HCT116 (cell line): ENCODE data around the gene ELAC1. TPM values are rescaled to one million over a fixed set of nuclear protein-coding genes. Genes with fewer than 3 reads are reported as not detected.

Experiments used
- ATAC-seq: fragments of 200-7000 bp; cut with Tn5 transposase; 2 replicates; pipeline ENCODE4 v1.9.1; 2020; ENCODE audit warnings: mild to moderate bottlenecking, moderate library complexity
- BruUV-seq: library from RNA; stranded (reverse); fragments of 400-500 nt; replicated peaks from 2 replicates; lab custom pipeline; 2021; lab: Mats Ljungman, UMichigan
- CTCF ChIA-PET: fragments of 300-600 bp; sonication (Branson Sonifier 250); formaldehyde crosslinking; loops from one replicate; lab custom pipeline; 2021; ENCODE audit warnings: antibody characterized with exemption; lab: Charles Lee
- POLR2A ChIA-PET: fragments of 300-600, 350-600 bp; sonication (Branson Sonifier 250); formaldehyde crosslinking; loops from one replicate; lab custom pipeline; 2021; ENCODE audit warnings: antibody characterized with exemption; lab: Charles Lee
- RAD21 ChIA-PET, 2 experiments: fragments of 300-600 bp; sonication (Branson Sonifier 250); formaldehyde crosslinking; loops; one replicate each; lab custom pipeline; 2023; ENCODE audit warnings: low total read pairs in 2 of 2; ENCODE audit not compliant: uncharacterized antibody in 2 of 2, unreplicated experiment in 2 of 2, low non-redundant PET in 1 of 2; lab: Charles Lee
- DNase-seq: peaks from one replicate; pipeline ENCODE4 v3.0.0-alpha.2; 2010; ENCODE audit warnings: low read depth, low spot score
- H2AFZ ChIP-seq: fragments of 200-600 bp; shearing (Covaris generic), sonication (generic); 2 replicates; pipeline ENCODE4 v1.6.1; 2017; ENCODE audit warnings: low read depth, mixed run types, mixed read lengths, antibody characterized with exemption, low read length; ENCODE audit not compliant: poor library complexity, severe bottlenecking
- H3K27ac ChIP-seq: 2 replicates; pipeline ENCODE4 v1.5.1; 2012; ENCODE audit warnings: low read depth, low read length
- H3K27me3 ChIP-seq: fragments of 200-600 bp; sonication (generic); 2 replicates; pipeline ENCODE4 v1.6.1; 2016; ENCODE audit warnings: mixed run types, low read length, mixed read lengths; ENCODE audit not compliant: insufficient read depth
- H3K36me3 ChIP-seq, 2 experiments: fragments of 200-500 bp in 1 of 2; fragments of 200-600 bp in 1 of 2; sonication (Bioruptor generic) in 1 of 2; sonication (generic) in 1 of 2; 2 replicates each; pipeline versions ENCODE4 v1.5.1 to v1.6.1; 2014 to 2016; ENCODE audit warnings: low read length in 2 of 2, inconsistent platforms in 1 of 2, mixed read lengths in 1 of 2, mixed run types in 1 of 2; ENCODE audit not compliant: insufficient read depth in 2 of 2, control insufficient read depth in 1 of 2
- H3K4me1 ChIP-seq, 2 experiments: fragments of 200-600 bp in 1 of 2; sonication (generic) in 1 of 2; 2 replicates each; pipeline versions ENCODE4 v1.5.1 to v1.6.1; 2012 to 2017; ENCODE audit warnings: low read length in 2 of 2, inconsistent platforms in 1 of 2, mild to moderate bottlenecking in 1 of 2, mixed read lengths in 1 of 2, mixed run types in 1 of 2, moderate library complexity in 1 of 2; ENCODE audit not compliant: insufficient read depth in 2 of 2, control insufficient read depth in 1 of 2
- H3K4me2 ChIP-seq: fragments of 200-600 bp; sonication (generic); 2 replicates; pipeline ENCODE4 v1.6.1; 2017; ENCODE audit warnings: mixed run types, low read length, mixed read lengths
- H3K4me3 ChIP-seq, 2 experiments: fragments of 200-600 bp in 1 of 2; sonication (generic) in 1 of 2; replicated peaks in 1 of 2; 2 replicates each; pipeline ENCODE4 v1.5.1; 2011 to 2016; ENCODE audit warnings: low read length in 2 of 2, control low read depth in 1 of 2, low read depth in 1 of 2, mild to moderate bottlenecking in 1 of 2, mixed read lengths in 1 of 2, mixed run types in 1 of 2
- H3K79me2 ChIP-seq: fragments of 200-600 bp; sonication (generic); 2 replicates; pipeline ENCODE4 v1.6.1; 2017; ENCODE audit warnings: mild to moderate bottlenecking, mixed run types, low read length, moderate library complexity, mixed read lengths; ENCODE audit not compliant: insufficient read depth
- H3K9ac ChIP-seq: fragments of 200-600 bp; sonication (generic); 2 replicates; pipeline ENCODE4 v1.6.1; 2016; ENCODE audit warnings: low read length, mixed read lengths
- H3K9me2 ChIP-seq: fragments of 200-600 bp; sonication (generic), shearing (Covaris generic); 2 replicates; pipeline ENCODE4 v1.6.1; 2017; ENCODE audit warnings: mixed run types, mild to moderate bottlenecking, moderate library complexity; ENCODE audit not compliant: insufficient read depth
- H3K9me3 ChIP-seq, 2 experiments: fragments of 200-500 bp in 1 of 2; fragments of 200-600 bp in 1 of 2; sonication (Bioruptor generic) in 1 of 2; sonication (generic) in 1 of 2; 2 replicates each; pipeline ENCODE4 v1.6.1; 2014 to 2017; ENCODE audit warnings: low read length in 2 of 2, mixed read lengths in 2 of 2, inconsistent platforms in 1 of 2, low read depth in 1 of 2, mild to moderate bottlenecking in 1 of 2, mixed run types in 1 of 2, moderate library complexity in 1 of 2; ENCODE audit not compliant: control insufficient read depth in 1 of 2, insufficient read depth in 1 of 2
- H4K20me1 ChIP-seq: fragments of 200-600 bp; sonication (generic), shearing (Covaris generic); 2 replicates; pipeline ENCODE4 v1.6.1; 2017; ENCODE audit warnings: mixed run types, mild to moderate bottlenecking, moderate library complexity; ENCODE audit not compliant: insufficient read depth
- CBX3 ChIP-seq: IDR thresholded peaks from 2 replicates; pipeline ENCODE4 v1.6.1; 2012; ENCODE audit warnings: low read depth
- CEBPB ChIP-seq: IDR thresholded peaks from 2 replicates; pipeline ENCODE4 v1.6.1; 2012; ENCODE audit warnings: low read depth
- CTCF ChIP-seq, 3 experiments: fragments of 200-600 bp in 1 of 3; sonication (generic) in 1 of 3; IDR thresholded peaks in 2 of 3; conservative IDR thresholded peaks in 1 of 3; 2 replicates each; pipeline ENCODE4 v1.5.1; 2012 to 2017; ENCODE audit warnings: low read depth in 2 of 3, low read length in 2 of 3, antibody characterized with exemption in 1 of 3, borderline replicate concordance in 1 of 3, control low read depth in 1 of 3, mild to moderate bottlenecking in 1 of 3, mixed read lengths in 1 of 3, mixed run types in 1 of 3, moderate library complexity in 1 of 3; ENCODE audit not compliant: insufficient read depth in 1 of 3
- EGR1 ChIP-seq: IDR thresholded peaks from 2 replicates; pipeline ENCODE4 v1.6.1; 2012; ENCODE audit warnings: low read depth
- ELF1 ChIP-seq: IDR thresholded peaks from 2 replicates; pipeline ENCODE4 v1.6.1; 2012; ENCODE audit warnings: low read depth, borderline replicate concordance
- EZH2 ChIP-seq: fragments of 200-600 bp; sonication (generic); IDR thresholded peaks from 2 replicates; pipeline ENCODE4 v1.6.1; 2017; ENCODE audit warnings: antibody characterized with exemption, mixed run types
- EZH2phosphoT487 ChIP-seq: fragments of 200-600 bp; IDR thresholded peaks from 2 replicates; pipeline ENCODE4 v1.6.1; 2018; ENCODE audit warnings: antibody characterized with exemption, borderline replicate concordance
- FOSL1 ChIP-seq: IDR thresholded peaks from 2 replicates; pipeline ENCODE4 v1.6.1; 2012; ENCODE audit warnings: low read depth
- JUND ChIP-seq: IDR thresholded peaks from 2 replicates; pipeline ENCODE4 v1.6.1; 2012
- POLR2A ChIP-seq: IDR thresholded peaks from 2 replicates; pipeline ENCODE4 v1.7.0; 2011; ENCODE audit warnings: borderline replicate concordance; ENCODE audit not compliant: insufficient read depth, insufficient read length; ENCODE audit errors: extremely low read depth
- POLR2AphosphoS5 ChIP-seq: IDR thresholded peaks from 2 replicates; pipeline ENCODE4 v1.6.1; 2011; ENCODE audit warnings: mild to moderate bottlenecking, low read depth, low read length, moderate library complexity
- RAD21 ChIP-seq: IDR thresholded peaks from 2 replicates; pipeline ENCODE4 v1.6.1; 2012; ENCODE audit warnings: low read depth, mild to moderate bottlenecking
- SIN3A ChIP-seq: IDR thresholded peaks from 2 replicates; pipeline ENCODE4 v1.6.1; 2012; ENCODE audit warnings: low read depth
- SP1 ChIP-seq: IDR thresholded peaks from 2 replicates; pipeline ENCODE4 v1.6.1; 2012; ENCODE audit warnings: low read depth
- SRF ChIP-seq: IDR thresholded peaks from 2 replicates; pipeline ENCODE4 v1.6.1; 2012; ENCODE audit warnings: low read depth
- TCF7L2 ChIP-seq: IDR thresholded peaks from 2 replicates; pipeline ENCODE4 v1.7.0; 2011; ENCODE audit warnings: borderline replicate concordance, inconsistent platforms; ENCODE audit not compliant: insufficient read depth, insufficient read length; ENCODE audit errors: extremely low read depth
- ZFX ChIP-seq: fragments of 450-650 bp; IDR thresholded peaks from 2 replicates; pipeline ENCODE4 v1.6.1; 2017
- ZNF274 ChIP-seq: fragments of 200-500 bp; sonication (Bioruptor generic); IDR thresholded peaks from 2 replicates; pipeline ENCODE4 v1.6.1; 2014; ENCODE audit warnings: mild to moderate bottlenecking, low read depth, low read length, inconsistent platforms
- intact Hi-C: fragments of 100-400 bp; cut with micrococcal nuclease; formaldehyde crosslinking; loops from 2 replicates; pipeline ENCODE4 v1.10.0; 2022
- total RNA-seq: library from RNA; stranded (reverse); gene quantifications from one replicate; pipeline ENCODE4 v1.2.1, GENCODE V29; 2021; ENCODE audit not compliant: unreplicated experiment
- TF ChIP-seq, protein P1 (sequence below): IDR thresholded peaks from 2 replicates; pipeline ENCODE4 v1.6.1; 2012

The ELAC1 gene
- total RNA-seq, 1 experiment from 2014 or later: 8.6 TPM

DNA sequence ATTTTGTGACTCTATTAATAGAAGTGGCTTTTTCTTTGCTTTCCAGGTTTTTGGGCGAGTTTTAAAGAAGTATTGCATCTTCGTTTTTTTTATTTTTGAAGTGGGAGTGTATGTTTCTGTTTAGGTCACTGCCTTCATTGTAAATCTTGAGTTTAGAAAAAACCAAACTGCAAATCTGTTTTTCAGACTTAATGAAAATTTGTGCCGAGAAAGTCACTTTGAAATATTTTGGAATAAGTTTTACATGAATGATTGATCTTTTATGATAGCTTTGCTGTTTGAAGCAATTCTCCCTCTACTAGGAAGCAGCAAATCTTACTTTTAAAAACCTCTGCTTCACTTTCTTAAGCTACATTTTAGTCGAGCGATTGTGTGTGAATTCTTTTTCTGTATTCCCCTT, 64.4 kb downstream of the ELAC1 start:
- Histone ChIP-seq H3K9me2 (no peaks in the 10 kb centered on the region), H3K4me1 (peaks cover 14 to 31% of the 10 kb centered on the region in 2 experiments; a peak in 3 of 4 replicates), H3K9me3 (no peaks in the 10 kb centered on the region), H2AFZ (no peak overlapping the region), H3K9ac (no peak overlapping the region), H3K4me3 (no peak overlapping the region), H3K27me3 (no peaks in the 10 kb centered on the region), H3K27ac (no peak overlapping the region), H3K36me3 (peaks cover 3 to 5% of the 10 kb centered on the region in 2 experiments; a peak in 2 of 4 replicates), H3K79me2 (peaks cover 66% of the 10 kb centered on the region), H3K4me2 (peak overlapping the region; percentile 86; the same call in 1 of the 2 replicates), H4K20me1 (peaks cover 22% of the 10 kb centered on the region)
- ChIA-PET CTCF (no interaction called here), RAD21 (no interaction called here), POLR2A (no interaction called here)
- DNase-seq: no peak
- ATAC-seq: no peak
- intact Hi-C loops: loop anchor here (5.0 kb wide), 2 partner anchors 65 to 210 kb away; partner anchors contain the start of genes ELAC1 and MRO
- TF ChIP-seq EZH2: no peak
- no TSS peak for BruUV-seq

DNA sequence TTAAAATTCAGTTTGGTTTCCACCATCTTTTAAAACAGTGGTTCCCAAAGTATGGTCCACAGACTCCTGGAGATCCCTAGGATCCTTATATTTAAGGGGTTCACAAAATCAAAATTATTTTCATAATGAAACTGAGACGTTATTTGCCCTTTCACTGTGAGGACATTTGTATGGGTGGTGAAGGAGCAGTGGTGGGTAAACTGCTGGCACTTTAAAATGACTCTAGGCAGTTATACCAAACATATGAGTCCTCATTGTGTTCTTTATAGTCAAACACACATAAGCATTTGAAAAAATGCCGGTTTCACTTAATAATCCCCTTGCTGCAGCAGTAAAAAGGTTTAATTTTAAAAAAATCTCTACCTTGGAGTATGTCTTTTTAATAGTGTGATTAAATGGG, 69.4 kb downstream of the ELAC1 start:
- no TSS peak for BruUV-seq
- DNase-seq (no peak), ATAC-seq (no peak)
- no peak overlapping the region for H2AFZ ChIP-seq
- H3K27me3 ChIP-seq: no peaks in the 10 kb centered on the region
- H3K9ac ChIP-seq: no peak overlapping the region
- RAD21 ChIA-PET: no interaction called here
- no peaks in the 10 kb centered on the region for H3K9me3 ChIP-seq
- H4K20me1 ChIP-seq: peaks cover 13% of the 10 kb centered on the region; the same call in 1 of the 2 replicates
- H3K4me3 ChIP-seq: no peak overlapping the region
- H3K9me2 ChIP-seq: no peaks in the 10 kb centered on the region
- intact Hi-C loops: no loop called here
- peaks cover 3 to 5% of the 10 kb centered on the region in 2 experiments; a peak in 2 of 4 replicates for H3K36me3 ChIP-seq
- H3K27ac ChIP-seq: no peak overlapping the region
- TF ChIP-seq CTCF (IDR thresholded peaks at IDR 0.05 in 2 of 3, conservative IDR thresholded peaks at IDR 0.05 in 1 of 3; ENCODE audit: borderline replicate concordance in 1 of 3, insufficient read depth in 1 of 3, low read depth in 2 of 3, low read length in 2 of 3): no peak
- TF ChIP-seq EZH2: no peak
- no peak for TF ChIP-seq ELF1
- no peak for TF ChIP-seq CBX3
- TF ChIP-seq, protein P1, sequence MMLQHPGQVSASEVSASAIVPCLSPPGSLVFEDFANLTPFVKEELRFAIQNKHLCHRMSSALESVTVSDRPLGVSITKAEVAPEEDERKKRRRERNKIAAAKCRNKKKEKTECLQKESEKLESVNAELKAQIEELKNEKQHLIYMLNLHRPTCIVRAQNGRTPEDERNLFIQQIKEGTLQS: no peak
- no peak for TF ChIP-seq ZFX
- no peak for TF ChIP-seq EZH2phosphoT487
- no peak for TF ChIP-seq ZNF274
- TF ChIP-seq CEBPB: no peak
- TF ChIP-seq JUND: no peak
- TF ChIP-seq RAD21: no peak
- TF ChIP-seq SP1: no peak
- no peak for TF ChIP-seq TCF7L2
- TF ChIP-seq SIN3A: no peak
- no peak for TF ChIP-seq POLR2AphosphoS5
- no peak for TF ChIP-seq POLR2A
- TF ChIP-seq EGR1: no peak
- no peak for TF ChIP-seq SRF
- TF ChIP-seq FOSL1: no peak
- 0 out of 4 replicates have a peak, but pooled peaks cover 0 to under 1% of the 10 kb centered on the region in 2 experiments for H3K4me1 ChIP-seq
- H3K79me2 ChIP-seq: peaks cover 98% of the 10 kb centered on the region
- no peak overlapping the region for H3K4me2 ChIP-seq
- POLR2A ChIA-PET: no interaction called here
- CTCF ChIA-PET: no interaction called here
